WTC11 (cell line): ENCODE measurements around the gene RASA4. TPM values are rescaled to one million over a fixed set of nuclear protein-coding genes. Genes with fewer than 3 reads are reported as not detected.
"Not testable (repeated sequence)": the region's sequence is repeated elsewhere in the genome, so short reads cannot be mapped to it uniquely, and the experiment has no call there.

Experiments used
- ATAC-seq: fragments of 200-7000 bp; cut with Tn5 transposase; 2 replicates; pipeline ENCODE4 v1.10.0; 2021; ENCODE audit warnings: mild to moderate bottlenecking, moderate library complexity
- CTCF ChIA-PET: fragments of 300-600 bp; sonication (Branson Sonifier 250); formaldehyde crosslinking; loops from one replicate; lab custom pipeline; 2021; ENCODE audit warnings: antibody characterized with exemption; lab: Charles Lee
- POLR2A ChIA-PET: fragments of 350-600 bp; sonication (Branson Sonifier 250); formaldehyde crosslinking; loops from one replicate; lab custom pipeline; 2021; ENCODE audit warnings: antibody characterized with exemption; lab: Charles Lee
- DNase-seq: peaks from one replicate; pipeline ENCODE4 v3.0.0; 2021; ENCODE audit warnings: low spot score
- H3K27ac Mint-ChIP-seq: 2 replicates; pipeline ENCODE4 v1.8.0; 2021; ENCODE audit warnings: mixed read lengths
- H3K27me3 Mint-ChIP-seq: 2 replicates; pipeline ENCODE4 v1.8.0; 2021; ENCODE audit warnings: low read depth, mild to moderate bottlenecking, moderate library complexity, mixed read lengths
- H3K36me3 Mint-ChIP-seq: 2 replicates; pipeline ENCODE4 v1.8.0; 2021; ENCODE audit warnings: mixed read lengths
- H3K4me1 Mint-ChIP-seq: 2 replicates; pipeline ENCODE4 v1.8.0; 2022; ENCODE audit warnings: mixed read lengths
- H3K4me3 Mint-ChIP-seq: 2 replicates; pipeline ENCODE4 v1.8.0; 2021; ENCODE audit warnings: mild to moderate bottlenecking, moderate library complexity, mixed read lengths
- H3K9me3 Mint-ChIP-seq: 2 replicates; pipeline ENCODE4 v1.8.0; 2021; ENCODE audit warnings: mixed read lengths
- total RNA-seq: library from RNA; stranded (reverse); gene quantifications from 3 replicates; pipeline ENCODE4 v1.2.3, GENCODE V29; 2021

Gene RASA4
- total RNA-seq, 1 experiment from 2014 or later: 11.2 TPM

- ATAC-seq, CTCF ChIA-PET, H3K27ac Mint-ChIP-seq, H3K9me3 Mint-ChIP-seq, DNase-seq, H3K4me1 Mint-ChIP-seq, H3K36me3 Mint-ChIP-seq, H3K4me3 Mint-ChIP-seq, POLR2A ChIA-PET, H3K27me3 Mint-ChIP-seq: not testable (repeated sequence)
These were observed 84.4 kb downstream of the RASA4 start for GRCh38 chr7:102532127-102532526.

- H3K27ac Mint-ChIP-seq, H3K4me3 Mint-ChIP-seq, POLR2A ChIA-PET, CTCF ChIA-PET, H3K36me3 Mint-ChIP-seq, H3K27me3 Mint-ChIP-seq, H3K9me3 Mint-ChIP-seq, DNase-seq, H3K4me1 Mint-ChIP-seq, ATAC-seq: not testable (repeated sequence)
These were observed 85.0 kb downstream of the RASA4 start for GRCh38 chr7:102531583-102531982.

- H3K27ac Mint-ChIP-seq, ATAC-seq, H3K9me3 Mint-ChIP-seq, H3K4me3 Mint-ChIP-seq, H3K4me1 Mint-ChIP-seq, POLR2A ChIA-PET, H3K27me3 Mint-ChIP-seq, CTCF ChIA-PET, DNase-seq, H3K36me3 Mint-ChIP-seq: not testable (repeated sequence)
These were observed 88.4 kb downstream of the RASA4 start for GRCh38 chr7:102527822-102528793.

GRCh38 chr7:102527182-102527581 is 89.4 kb downstream of the RASA4 start:
- H3K4me1 Mint-ChIP-seq, H3K27ac Mint-ChIP-seq, H3K9me3 Mint-ChIP-seq, H3K4me3 Mint-ChIP-seq, H3K36me3 Mint-ChIP-seq, DNase-seq, POLR2A ChIA-PET, H3K27me3 Mint-ChIP-seq, CTCF ChIA-PET: not testable (repeated sequence)
- ATAC-seq: 0 out of 2 replicates have a peak, but pooled peaks have one; percentile 7

GRCh38 chr7:102524803-102525202 is 91.8 kb downstream of the RASA4 start:
- H3K27me3 Mint-ChIP-seq, H3K9me3 Mint-ChIP-seq, CTCF ChIA-PET, H3K36me3 Mint-ChIP-seq, POLR2A ChIA-PET, DNase-seq, H3K4me3 Mint-ChIP-seq, ATAC-seq, H3K4me1 Mint-ChIP-seq, H3K27ac Mint-ChIP-seq: not testable (repeated sequence)

Other genes with a start within 250 kb of the RASA4 start
- 27.5 to 34.4 TPM (median 30.1 TPM) in 3 replicates for gene PRKRIP1, start 220.4 kb downstream of the RASA4 start, total RNA-seq
- 22.2 to 25.9 TPM (median 24.7 TPM) in 3 replicates for gene ORAI2, start 183.2 kb downstream of the RASA4 start, total RNA-seq
- gene ALKBH4, start 151.9 kb downstream of the RASA4 start, total RNA-seq: 20.4 to 24.8 TPM (median 22.9 TPM) in 3 replicates
- gene LRWD1, start 151.8 kb downstream of the RASA4 start, total RNA-seq: 37.4 to 41.7 TPM (median 39.6 TPM) in 3 replicates
- 45.9 to 51.7 TPM (median 50.5 TPM) in 3 replicates for gene POLR2J, start 137.8 kb downstream of the RASA4 start, total RNA-seq
- 3.6 to 6.2 TPM (median 3.9 TPM) in 3 replicates for gene RASA4B, start 99.0 kb downstream of the RASA4 start, total RNA-seq
- 9.0 to 11.2 TPM (median 10.5 TPM) in 3 replicates for gene UPK3BL2, start 73.1 kb downstream of the RASA4 start, total RNA-seq
- 0.15 to 0.23 TPM in 2 of 3 replicates, not detected in the other for gene SPDYE2, start 65.5 kb downstream of the RASA4 start, total RNA-seq
- gene POLR2J3, start 44.2 kb downstream of the RASA4 start, total RNA-seq: 21.2 to 26.5 TPM (median 24.7 TPM) in 3 replicates
- 21.3 to 27.4 TPM (median 23.2 TPM) in 3 replicates for gene UPK3BL1, start 26.0 kb upstream of the RASA4 start, total RNA-seq
- gene SPDYE2B, start 33.6 kb upstream of the RASA4 start, total RNA-seq: 0.23 TPM in 1 of 3 replicates, not detected in the others
- gene POLR2J2, start 54.9 kb upstream of the RASA4 start, total RNA-seq: 4.3 to 5.9 TPM (median 5.5 TPM) in 3 replicates
- 7.7 to 8.6 TPM (median 7.9 TPM) in 3 replicates for gene FAM185A, start 132.2 kb upstream of the RASA4 start, total RNA-seq